Mucosa of rectum (tissue), 2 donors: Measurements from ENCODE around the gene KCNN2.

Source experiments
- H3K27ac ChIP-seq, 2 donors: one replicate each; pipeline ENCODE4 v1.7.0; 2013; ENCODE audit warnings: inconsistent platforms in 2 of 2, low read depth in 2 of 2, low read length in 2 of 2
- H3K27me3 ChIP-seq, 2 donors: one replicate each; pipeline ENCODE4 v1.7.0; 2013; ENCODE audit warnings: low read length in 2 of 2; ENCODE audit not compliant: control insufficient read depth in 2 of 2, insufficient read depth in 2 of 2
- H3K36me3 ChIP-seq, 2 donors: one replicate each; pipeline ENCODE4 v1.7.0; 2013; ENCODE audit warnings: low read length in 2 of 2; ENCODE audit not compliant: control insufficient read depth in 2 of 2, insufficient read depth in 2 of 2
- H3K4me1 ChIP-seq, 2 donors: one replicate each; pipeline ENCODE4 v1.7.0; 2013; ENCODE audit warnings: low read length in 2 of 2, mild to moderate bottlenecking in 1 of 2; ENCODE audit not compliant: control insufficient read depth in 2 of 2, insufficient read depth in 2 of 2
- H3K4me3 ChIP-seq, 2 donors: one replicate each; pipeline ENCODE4 v1.7.0; 2013; ENCODE audit warnings: low read length in 2 of 2
- H3K9ac ChIP-seq, 2 donors: one replicate each; pipeline ENCODE4 v1.7.0; 2013; ENCODE audit warnings: low read length in 2 of 2, low read depth in 1 of 2, mild to moderate bottlenecking in 1 of 2
- H3K9me3 ChIP-seq, 2 donors: one replicate each; pipeline ENCODE4 v1.7.0; 2013; ENCODE audit warnings: low read length in 2 of 2; ENCODE audit not compliant: control insufficient read depth in 2 of 2
- donor health status: healthy.
- donor health status: Normal muscosa, but diverticular disease.

The KCNN2 gene

GRCh38 chr5:114330916-114331531 lies 30.8 kb upstream of the KCNN2 start:
- no peaks in the 10 kb centered on the region for H3K4me1 ChIP-seq
- H3K4me3 ChIP-seq: no peak overlapping the region
- H3K27me3 ChIP-seq: peaks cover 0 to 3% of the 10 kb centered on the region in 2 donors
- no peaks in the 10 kb centered on the region for H3K36me3 ChIP-seq
- no peak overlapping the region for H3K27ac ChIP-seq
- no peaks in the 10 kb centered on the region for H3K9me3 ChIP-seq
- H3K9ac ChIP-seq: no peak overlapping the region

DNA sequence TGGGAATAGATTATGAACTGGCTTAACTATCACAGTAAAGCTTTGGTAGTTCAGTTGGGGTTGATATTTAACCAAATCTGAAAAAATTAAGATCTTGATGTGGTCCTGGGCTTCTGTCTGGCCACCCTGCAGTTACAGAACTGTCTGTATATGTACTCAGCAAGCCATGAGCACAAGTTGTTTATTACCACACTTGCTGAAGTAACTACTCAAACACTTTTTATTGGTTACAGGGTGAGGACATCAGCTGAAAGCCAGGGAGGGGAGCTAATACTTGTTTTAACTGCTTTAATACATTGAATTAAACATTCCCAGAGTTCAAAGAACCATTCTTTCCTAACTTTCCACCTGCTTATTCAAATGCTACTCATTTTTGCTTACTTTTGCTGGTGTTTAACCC lies 29.4 kb upstream of the KCNN2 start:
- H3K36me3 ChIP-seq: no peaks in the 10 kb centered on the region
- H3K9me3 ChIP-seq: no peaks in the 10 kb centered on the region
- no peak overlapping the region for H3K27ac ChIP-seq
- H3K4me3 ChIP-seq: no peak overlapping the region
- no peaks in the 10 kb centered on the region for H3K4me1 ChIP-seq
- no peaks in the 10 kb centered on the region for H3K27me3 ChIP-seq
- H3K9ac ChIP-seq: no peak overlapping the region

GRCh38 chr5:114332925-114333324 lies 28.9 kb upstream of the KCNN2 start:
- Histone ChIP-seq H3K4me1 (no peaks in the 10 kb centered on the region), H3K4me3 (no peak overlapping the region), H3K9me3 (no peaks in the 10 kb centered on the region), H3K27me3 (no peaks in the 10 kb centered on the region), H3K9ac (no peak overlapping the region), H3K27ac (no peak overlapping the region), H3K36me3 (no peaks in the 10 kb centered on the region)

- H3K9ac ChIP-seq: no peak overlapping the region
- H3K4me1 ChIP-seq: no peaks in the 10 kb centered on the region
- no peak overlapping the region for H3K27ac ChIP-seq
- H3K4me3 ChIP-seq: no peak overlapping the region
- no peaks in the 10 kb centered on the region for H3K36me3 ChIP-seq
- H3K9me3 ChIP-seq: no peaks in the 10 kb centered on the region
- no peaks in the 10 kb centered on the region for H3K27me3 ChIP-seq
Observed at GRCh38 chr5:114335391-114335790, 26.5 kb upstream of the KCNN2 start.

- Histone ChIP-seq H3K27ac (no peak overlapping the region), H3K4me1 (no peaks in the 10 kb centered on the region), H3K9ac (no peak overlapping the region), H3K4me3 (no peak overlapping the region), H3K9me3 (no peaks in the 10 kb centered on the region), H3K27me3 (no peaks in the 10 kb centered on the region), H3K36me3 (no peaks in the 10 kb centered on the region)
Observed at GRCh38 chr5:114339108-114339507, 22.8 kb upstream of the KCNN2 start.

DNA sequence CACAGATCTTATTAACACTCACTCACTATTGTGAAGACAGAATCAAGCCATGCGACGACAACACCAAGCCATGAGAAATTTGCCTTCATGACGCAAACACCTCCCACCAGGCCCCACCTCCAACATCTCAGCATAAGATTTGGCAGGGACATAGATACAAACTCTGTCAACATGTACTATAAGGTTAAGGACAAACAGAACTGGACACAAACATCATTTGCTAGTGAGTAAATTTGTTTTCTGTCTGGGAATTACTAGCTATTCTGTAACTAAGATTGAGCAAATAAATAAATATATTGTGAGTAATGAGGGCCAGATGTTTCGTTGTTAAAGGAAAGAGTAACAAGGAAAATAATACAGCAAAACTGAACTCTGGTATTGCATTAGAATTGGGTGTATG lies 15.7 kb upstream of the KCNN2 start:
- no peaks in the 10 kb centered on the region for H3K27me3 ChIP-seq
- H3K36me3 ChIP-seq: no peaks in the 10 kb centered on the region
- H3K4me3 ChIP-seq: no peak overlapping the region
- no peak overlapping the region for H3K9ac ChIP-seq
- no peak overlapping the region for H3K27ac ChIP-seq
- no peaks in the 10 kb centered on the region for H3K9me3 ChIP-seq
- no peaks in the 10 kb centered on the region for H3K4me1 ChIP-seq

DNA sequence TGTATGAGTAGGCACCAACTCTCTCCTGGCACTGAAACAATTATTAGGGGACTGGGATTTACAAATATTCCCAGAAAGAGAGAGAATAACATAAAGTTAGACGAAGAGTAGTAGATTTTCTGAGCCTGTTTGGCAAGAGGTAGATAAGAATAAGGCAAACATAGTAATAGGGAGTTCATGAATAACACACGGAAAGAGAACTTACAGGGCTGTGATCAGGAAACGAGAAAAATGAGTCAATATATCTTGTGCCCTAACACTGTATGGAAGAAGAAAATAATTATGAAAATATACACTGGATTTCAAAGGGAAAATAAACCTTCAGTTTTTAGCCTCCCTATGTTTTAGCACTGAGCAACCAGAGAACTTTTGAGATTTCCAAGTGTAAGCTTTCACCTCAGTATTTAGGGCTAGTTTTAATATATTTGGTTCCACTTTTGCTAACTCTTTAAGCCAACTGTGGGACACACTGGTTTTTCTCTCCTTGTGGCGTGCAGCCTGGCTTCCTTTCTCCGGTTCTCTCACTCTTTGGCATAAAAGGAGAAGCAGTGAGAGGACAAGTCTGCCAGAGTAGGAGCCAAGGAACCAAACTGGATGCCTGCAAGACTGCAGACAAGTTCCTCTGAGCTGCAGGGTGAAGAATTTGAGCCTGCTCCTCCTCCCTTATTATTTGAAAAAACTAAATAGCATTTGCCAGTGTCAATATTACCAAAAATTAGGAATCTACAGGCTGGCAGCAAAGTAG lies 6.6 kb upstream of the KCNN2 start:
- H3K27ac ChIP-seq: no peak overlapping the region
- no peaks in the 10 kb centered on the region for H3K9me3 ChIP-seq
- peaks cover 10% of the 10 kb centered on the region in 2 donors for H3K27me3 ChIP-seq
- no peaks in the 10 kb centered on the region for H3K4me1 ChIP-seq
- no peak overlapping the region for H3K4me3 ChIP-seq
- no peaks in the 10 kb centered on the region for H3K36me3 ChIP-seq
- H3K9ac ChIP-seq: no peak overlapping the region

GRCh38 chr5:114358329-114358728 lies 3.5 kb upstream of the KCNN2 start:
- Histone ChIP-seq H3K36me3 (no peaks in the 10 kb centered on the region), H3K9ac (no peak overlapping the region), H3K27me3 (peaks cover 13 to 22% of the 10 kb centered on the region in 2 donors), H3K27ac (no peak overlapping the region), H3K4me3 (no peak overlapping the region), H3K9me3 (no peaks in the 10 kb centered on the region), H3K4me1 (peaks cover 5 to 12% of the 10 kb centered on the region in 2 donors)

GRCh38 chr5:114360357-114360756 lies 1.5 kb upstream of the KCNN2 start:
- H3K27ac ChIP-seq: no peak overlapping the region

DNA sequence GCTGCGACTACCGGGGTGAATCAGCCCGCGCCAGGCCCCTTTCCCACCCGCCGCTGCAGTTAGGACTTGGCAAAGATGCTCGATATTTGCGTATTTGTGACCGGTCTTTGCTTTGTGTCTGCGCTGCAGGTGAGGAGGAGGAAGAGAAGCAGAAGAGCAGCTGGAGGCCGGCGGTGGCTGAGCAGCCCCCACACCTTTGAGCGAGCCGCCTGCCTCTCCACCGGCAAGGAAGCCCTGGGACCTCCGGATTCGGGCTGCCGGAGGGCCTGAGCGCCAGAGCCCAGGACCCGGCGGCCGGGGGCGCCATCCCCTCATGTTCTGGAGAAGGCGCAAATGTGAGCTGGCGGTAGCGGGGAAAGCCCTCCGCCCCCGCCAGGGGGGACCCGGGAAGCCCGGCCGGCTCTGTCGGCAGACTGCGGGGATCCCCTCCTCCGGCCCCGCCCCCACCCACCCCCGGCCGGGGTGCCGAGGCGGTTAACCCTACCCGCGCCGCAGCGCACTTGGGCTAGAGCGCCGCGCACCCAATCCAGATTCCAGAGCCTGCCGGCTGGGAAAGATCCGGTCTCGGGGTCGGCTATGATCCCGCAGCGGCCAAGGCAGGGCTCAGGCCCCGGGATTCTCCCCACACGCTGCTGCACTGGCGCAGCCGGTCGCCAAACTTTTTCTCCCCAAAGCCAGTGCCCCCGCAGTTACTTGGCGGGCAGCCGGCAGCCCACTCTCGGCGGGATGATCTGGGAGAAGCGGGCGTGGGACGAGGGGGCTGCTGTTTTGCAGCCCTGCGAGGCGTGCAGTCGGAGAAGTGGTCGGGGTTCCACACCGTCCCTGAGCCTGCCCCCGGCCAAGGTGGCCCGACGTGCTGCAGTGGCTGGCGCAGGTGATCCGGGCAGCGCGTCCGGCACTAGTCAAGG lies 800 bp upstream of the KCNN2 start:
- peak overlapping the region; percentile 59 to 66 for H3K4me3 ChIP-seq
- H3K36me3 ChIP-seq: no peaks in the 10 kb centered on the region
- peak overlapping the region in 1 of 2 donors; percentile 54 for H3K9ac ChIP-seq
- H3K4me1 ChIP-seq: peaks cover 5 to 13% of the 10 kb centered on the region in 2 donors
- no peaks in the 10 kb centered on the region for H3K9me3 ChIP-seq
- peaks cover 18 to 31% of the 10 kb centered on the region in 2 donors for H3K27me3 ChIP-seq
- H3K27ac ChIP-seq: no peak overlapping the region

More at GRCh38 chr5:114360357-114360756, 1.5 kb upstream of the KCNN2 start:
- no peaks in the 10 kb centered on the region for H3K36me3 ChIP-seq
- no peak overlapping the region for H3K4me3 ChIP-seq
- no peak overlapping the region for H3K9ac ChIP-seq
- peaks cover 19 to 32% of the 10 kb centered on the region in 2 donors for H3K27me3 ChIP-seq
- no peaks in the 10 kb centered on the region for H3K9me3 ChIP-seq
- peaks cover 5 to 13% of the 10 kb centered on the region in 2 donors for H3K4me1 ChIP-seq
